HUES6 (cell line): Measurements from ENCODE around the gene CSK.

Source experiments
- H3K27ac ChIP-seq: 2 replicates; pipeline ENCODE4 v1.7.0; 2013; ENCODE audit warnings: low read depth, mild to moderate bottlenecking, low read length, inconsistent platforms
- H3K27me3 ChIP-seq: 2 replicates; pipeline ENCODE4 v1.6.1; 2013; ENCODE audit warnings: low read length; ENCODE audit not compliant: control insufficient read depth, insufficient read depth
- H3K36me3 ChIP-seq: 2 replicates; pipeline ENCODE4 v1.6.1; 2013; ENCODE audit warnings: low read length; ENCODE audit not compliant: control insufficient read depth, insufficient read depth
- H3K4me1 ChIP-seq: 2 replicates; pipeline ENCODE4 v1.6.1; 2013; ENCODE audit warnings: low read length; ENCODE audit not compliant: control insufficient read depth, insufficient read depth
- H3K4me3 ChIP-seq: 2 replicates; pipeline ENCODE4 v1.5.1; 2013; ENCODE audit warnings: low read depth, low read length
- H3K9ac ChIP-seq: one replicate; pipeline ENCODE4 v1.6.1; 2013; ENCODE audit warnings: mild to moderate bottlenecking, low read length
- H3K9me3 ChIP-seq: 2 replicates; pipeline ENCODE4 v1.6.1; 2013; ENCODE audit warnings: low read depth, low read length; ENCODE audit not compliant: control insufficient read depth, insufficient read depth

CSK gene

DNA sequence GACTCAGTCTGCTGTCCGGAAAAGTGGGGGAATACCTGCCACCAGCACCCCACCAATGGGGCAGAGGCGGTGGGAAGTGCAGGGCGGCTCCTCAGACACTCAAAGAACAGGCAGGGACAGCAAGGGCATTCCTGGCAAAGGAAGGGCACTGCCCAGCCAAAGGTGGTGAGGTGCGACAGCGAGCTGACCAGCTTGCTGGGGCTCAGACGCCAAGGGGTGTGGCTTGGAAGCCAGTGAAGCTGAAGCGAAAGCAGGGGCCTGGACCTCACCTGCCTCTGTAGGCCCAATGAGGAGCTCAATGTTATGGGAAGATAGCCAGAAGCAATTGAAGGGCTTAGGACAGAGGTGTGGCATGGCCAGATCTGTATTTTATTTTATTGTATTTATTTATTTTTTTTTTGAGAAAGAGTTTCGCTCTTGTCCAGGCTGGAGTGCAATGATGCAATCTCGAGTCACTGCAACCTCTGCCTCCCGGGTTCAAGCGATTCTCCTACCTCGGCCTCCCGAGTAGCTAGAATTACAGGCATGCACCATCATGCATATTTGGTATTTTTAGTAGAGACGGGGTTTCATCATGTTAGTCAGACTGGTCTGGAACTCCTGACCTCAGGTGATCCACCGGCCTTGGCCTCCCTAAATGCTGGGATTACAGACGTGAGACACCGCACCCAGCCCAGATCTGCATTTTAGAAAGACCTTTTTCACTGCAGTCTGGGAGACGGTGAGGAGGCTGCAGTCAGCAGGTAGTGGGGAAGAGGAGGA, 26.4 kb downstream of the CSK start:
- Histone ChIP-seq H3K4me1 (peaks cover 2% of the 10 kb centered on the region; the same call in 1 of the 2 replicates), H3K27ac (no peak overlapping the region), H3K9me3 (no peaks in the 10 kb centered on the region), H3K4me3 (no peak overlapping the region), H3K27me3 (no peaks in the 10 kb centered on the region), H3K36me3 (peaks cover 15% of the 10 kb centered on the region), H3K9ac (no peak overlapping the region)

DNA sequence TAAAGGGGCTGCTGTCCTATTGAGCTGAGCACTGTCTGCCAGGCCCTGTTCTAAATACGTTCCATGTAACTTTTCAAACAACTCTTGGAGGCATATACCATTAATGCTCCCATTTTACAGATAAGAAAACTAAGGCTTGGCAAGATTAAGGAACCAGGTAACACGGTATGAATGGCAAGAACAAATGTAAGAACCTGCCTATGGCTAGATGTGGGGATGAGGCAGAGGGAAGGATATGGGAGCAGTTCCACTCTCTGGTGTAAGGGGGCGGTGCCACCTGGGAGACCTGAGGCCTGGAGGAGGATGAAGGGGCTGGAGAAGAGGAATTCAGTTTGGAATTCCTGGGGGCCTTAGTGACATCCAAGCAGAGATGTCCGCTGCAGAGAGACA, 27.0 kb downstream of the CSK start:
- H3K9me3 ChIP-seq, result no peaks in the 10 kb centered on the region
- peaks cover 2% of the 10 kb centered on the region; the same call in 1 of the 2 replicates for H3K4me1 ChIP-seq
- no peak overlapping the region for H3K9ac ChIP-seq
- no peak overlapping the region for H3K27ac ChIP-seq
- peaks cover 10% of the 10 kb centered on the region for H3K36me3 ChIP-seq
- H3K4me3 ChIP-seq, result no peak overlapping the region
- H3K27me3 ChIP-seq, result no peaks in the 10 kb centered on the region

DNA sequence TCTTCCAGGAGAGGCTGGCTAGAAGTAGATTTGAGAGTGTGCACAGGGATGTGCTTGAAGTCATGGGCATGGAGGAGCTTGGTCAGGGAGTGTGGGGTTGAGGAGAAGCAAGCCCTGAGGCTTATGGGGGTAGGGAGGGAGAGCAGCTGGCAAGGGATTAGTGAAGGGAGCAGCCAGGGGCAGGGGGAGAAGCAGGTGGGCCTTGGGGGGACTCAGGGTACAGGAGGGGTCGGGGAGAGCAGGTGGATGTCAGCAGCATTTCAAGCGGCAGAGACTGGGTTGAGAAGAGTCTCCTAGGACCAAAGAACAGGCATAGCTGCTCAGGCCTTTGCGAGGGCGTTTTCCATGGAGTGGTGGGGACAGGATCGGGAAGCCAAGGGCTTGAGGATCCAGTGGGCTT, 27.4 kb downstream of the CSK start:
- Histone ChIP-seq H3K36me3 (peaks cover 5% of the 10 kb centered on the region), H3K27me3 (no peaks in the 10 kb centered on the region), H3K4me3 (no peak overlapping the region), H3K9ac (no peak overlapping the region), H3K9me3 (no peaks in the 10 kb centered on the region), H3K4me1 (peaks cover 2% of the 10 kb centered on the region; the same call in 1 of the 2 replicates), H3K27ac (no peak overlapping the region)

DNA sequence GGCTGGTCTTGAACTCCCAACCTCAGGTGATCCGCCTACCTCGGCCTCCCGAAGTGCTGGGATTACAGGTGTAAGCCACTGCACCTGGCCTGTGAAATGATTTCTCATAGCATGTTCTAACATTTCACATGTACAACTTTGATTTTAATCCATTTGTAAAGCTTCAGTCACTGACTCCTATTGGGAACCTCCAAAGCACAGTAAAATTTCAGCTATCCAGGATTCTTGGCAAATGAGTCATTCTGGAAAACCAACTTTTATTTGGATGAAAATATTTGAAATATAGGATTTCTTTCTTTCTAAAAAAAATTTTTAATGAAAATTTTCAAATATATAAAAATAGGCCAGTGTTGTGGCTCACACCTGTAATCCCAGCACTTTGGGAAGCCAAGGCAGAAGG, 28.1 kb downstream of the CSK start:
- no peak overlapping the region for H3K4me3 ChIP-seq
- no peak overlapping the region for H3K9ac ChIP-seq
- no peaks in the 10 kb centered on the region for H3K27me3 ChIP-seq
- H3K27ac ChIP-seq, result no peak overlapping the region
- H3K36me3 ChIP-seq, result 0 out of 2 replicates have a peak, but pooled peaks cover 2% of the 10 kb centered on the region
- H3K4me1 ChIP-seq, result peaks cover 2% of the 10 kb centered on the region; the same call in 1 of the 2 replicates
- H3K9me3 ChIP-seq, result no peaks in the 10 kb centered on the region

DNA sequence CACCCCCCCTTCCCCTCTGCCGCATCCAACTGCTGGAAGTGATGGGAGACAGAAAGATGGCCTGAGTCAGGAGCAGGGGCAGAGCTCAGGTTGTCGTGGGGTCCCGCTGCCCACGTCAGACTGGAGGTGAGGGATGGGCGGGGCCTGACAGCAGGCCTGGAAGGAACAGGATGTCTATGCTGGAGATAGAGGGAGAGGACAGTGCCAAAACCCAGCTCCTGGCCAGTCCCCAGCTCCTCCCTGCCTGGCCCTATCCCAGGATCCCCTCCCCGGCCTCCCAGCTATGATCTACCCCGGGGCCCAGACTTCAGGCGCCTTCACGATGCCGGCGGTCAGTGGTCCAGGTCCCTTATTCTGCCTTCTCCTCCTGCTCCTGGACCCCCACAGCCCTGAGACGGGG, 30.7 kb downstream of the CSK start, which contains the start of gene LMAN1L:
TSS of gene LMAN1L (plus strand) at position 303 of the 400 bp plus-strand sequence. CDS start at position 323, 20 bp downstream.
- H3K4me1 ChIP-seq, result peaks cover 19% of the 10 kb centered on the region
- H3K9ac ChIP-seq, result no peak within 1 kb of the TSS
- H3K4me3 ChIP-seq, result no peak within 1 kb of the TSS
- H3K9me3 ChIP-seq, result no peaks in the 10 kb centered on the region
- H3K27me3 ChIP-seq, result no peaks in the 10 kb centered on the region
- H3K36me3 ChIP-seq, result no peaks in the 10 kb centered on the region
- no peak within 1 kb of the TSS for H3K27ac ChIP-seq

DNA sequence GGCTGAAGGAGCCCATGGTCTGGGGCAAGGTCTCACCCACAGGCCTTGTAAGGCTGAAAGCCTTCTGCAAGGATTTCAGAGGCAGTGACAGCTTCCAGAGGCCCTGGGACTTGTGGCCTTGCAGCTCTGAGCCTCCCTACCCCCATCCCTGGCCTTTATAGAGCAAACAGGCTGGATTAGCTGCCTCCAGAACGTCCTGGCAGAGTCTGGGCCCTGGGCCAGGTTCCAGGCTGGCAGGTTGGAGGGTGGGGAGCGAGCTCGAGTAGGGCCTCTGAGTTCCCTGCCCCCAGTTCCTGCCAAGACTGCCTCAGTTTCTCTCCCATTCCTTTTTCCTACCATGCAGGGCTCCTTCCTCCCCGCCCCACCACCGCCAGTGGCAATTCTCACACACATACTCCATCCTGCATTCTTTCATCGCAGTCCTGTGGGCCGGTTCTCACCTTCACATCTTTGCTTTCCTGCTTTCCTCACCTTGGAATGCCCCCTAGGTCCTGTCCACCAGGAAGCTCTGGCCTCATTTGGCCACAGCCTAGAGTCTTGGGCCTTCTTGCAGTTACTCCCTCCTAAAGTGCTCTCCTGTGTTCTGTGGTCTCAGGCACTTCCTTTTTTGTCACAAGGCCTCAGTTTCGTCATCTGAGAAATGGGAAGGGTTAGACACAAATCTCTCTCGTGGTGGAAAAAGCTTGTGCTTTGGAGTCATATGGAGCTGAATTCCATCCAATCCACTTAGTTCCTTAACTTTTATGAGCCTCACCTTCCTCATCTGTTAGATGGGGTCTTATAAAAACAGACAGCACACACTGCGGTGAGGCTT, 33.4 kb downstream of the CSK start:
- no peaks in the 10 kb centered on the region for H3K27me3 ChIP-seq
- H3K9me3 ChIP-seq, result no peaks in the 10 kb centered on the region
- no peak overlapping the region for H3K27ac ChIP-seq
- no peak overlapping the region for H3K9ac ChIP-seq
- no peak overlapping the region for H3K4me3 ChIP-seq
- H3K36me3 ChIP-seq, result no peaks in the 10 kb centered on the region
- H3K4me1 ChIP-seq, result peaks cover 22% of the 10 kb centered on the region

DNA sequence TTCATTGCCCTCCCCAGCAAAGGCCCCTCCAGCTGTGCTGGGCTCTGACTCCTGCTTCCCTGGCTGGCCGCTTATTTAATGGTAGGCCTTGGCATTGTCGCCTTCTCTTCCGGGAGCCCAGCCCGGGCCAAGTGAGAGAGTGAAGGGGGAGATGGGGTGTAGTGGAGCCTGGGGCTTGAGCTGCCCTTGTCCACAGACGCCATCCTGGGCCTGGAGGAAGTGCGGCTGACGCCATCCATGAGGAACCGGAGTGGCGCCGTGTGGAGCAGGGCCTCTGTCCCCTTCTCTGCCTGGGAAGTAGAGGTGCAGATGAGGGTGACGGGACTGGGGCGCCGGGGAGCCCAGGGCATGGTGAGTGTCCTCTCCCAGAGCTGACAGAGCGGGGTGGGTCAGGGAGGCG, 34.1 kb downstream of the CSK start:
- Histone ChIP-seq H3K9ac (no peak overlapping the region), H3K27me3 (no peaks in the 10 kb centered on the region), H3K4me3 (no peak overlapping the region), H3K27ac (no peak overlapping the region), H3K9me3 (no peaks in the 10 kb centered on the region), H3K4me1 (peaks cover 26% of the 10 kb centered on the region), H3K36me3 (no peaks in the 10 kb centered on the region)

DNA sequence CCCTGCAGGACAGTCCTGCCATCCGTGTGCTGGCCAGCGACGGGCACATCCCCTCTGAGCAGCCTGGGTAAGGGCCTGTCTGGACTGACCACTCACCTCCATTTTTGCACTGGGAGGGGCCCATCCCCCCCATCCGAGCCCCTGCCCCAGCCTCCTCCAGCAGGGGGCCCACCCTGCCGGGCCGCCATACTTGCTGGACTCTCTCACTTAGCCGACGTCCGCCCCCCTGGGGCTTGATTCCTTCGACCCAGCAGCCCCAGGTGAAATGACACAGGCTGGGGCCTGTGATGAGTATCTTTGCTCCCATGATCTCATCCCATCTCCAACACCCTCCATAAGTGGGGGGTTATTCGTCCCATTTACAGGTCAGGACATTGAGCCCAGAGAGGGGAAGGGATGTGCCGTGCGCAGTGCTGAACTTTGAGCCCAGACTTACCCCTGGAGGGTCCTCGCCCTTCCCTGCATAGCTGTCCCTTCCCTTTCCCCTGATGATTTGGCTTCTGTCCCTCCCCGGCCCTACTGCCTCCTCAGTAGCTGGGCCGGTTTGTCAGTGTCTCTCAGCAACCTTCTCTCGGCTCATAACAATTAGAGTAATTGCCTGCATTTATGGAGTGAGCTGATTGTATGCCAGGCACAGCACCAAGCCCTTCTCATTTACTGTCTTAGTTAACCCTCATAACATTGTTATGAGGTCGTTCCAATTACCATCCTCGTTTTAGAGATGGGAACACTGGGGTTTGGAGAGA, 34.9 kb downstream of the CSK start:
- Histone ChIP-seq H3K9ac (no peak overlapping the region), H3K9me3 (no peaks in the 10 kb centered on the region), H3K27me3 (no peaks in the 10 kb centered on the region), H3K36me3 (no peaks in the 10 kb centered on the region), H3K4me1 (peaks cover 34% of the 10 kb centered on the region), H3K27ac (no peak overlapping the region), H3K4me3 (no peak overlapping the region)

DNA sequence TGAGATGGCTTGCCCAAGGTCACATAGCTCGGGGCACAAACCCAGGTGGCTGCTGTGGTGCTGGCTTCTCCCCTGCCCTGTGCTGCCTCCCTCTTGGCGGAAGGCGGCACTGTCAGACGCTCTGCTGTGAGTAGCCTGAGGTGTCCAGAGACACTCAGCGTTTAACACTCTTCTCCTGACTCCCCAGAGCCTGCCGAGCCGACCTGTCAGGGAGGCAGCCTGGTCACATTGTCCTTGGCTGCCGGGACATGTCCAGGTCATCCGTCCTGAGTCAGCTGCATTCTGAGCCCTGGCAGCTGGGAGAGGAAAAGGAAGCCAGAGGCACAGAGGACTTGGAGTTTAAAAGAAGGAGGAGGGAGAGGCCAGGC, 35.5 kb downstream of the CSK start:
- Histone ChIP-seq H3K36me3 (no peaks in the 10 kb centered on the region), H3K27ac (no peak overlapping the region), H3K9me3 (no peaks in the 10 kb centered on the region), H3K4me1 (peaks cover 35% of the 10 kb centered on the region), H3K4me3 (no peak overlapping the region), H3K9ac (no peak overlapping the region), H3K27me3 (no peaks in the 10 kb centered on the region)

DNA sequence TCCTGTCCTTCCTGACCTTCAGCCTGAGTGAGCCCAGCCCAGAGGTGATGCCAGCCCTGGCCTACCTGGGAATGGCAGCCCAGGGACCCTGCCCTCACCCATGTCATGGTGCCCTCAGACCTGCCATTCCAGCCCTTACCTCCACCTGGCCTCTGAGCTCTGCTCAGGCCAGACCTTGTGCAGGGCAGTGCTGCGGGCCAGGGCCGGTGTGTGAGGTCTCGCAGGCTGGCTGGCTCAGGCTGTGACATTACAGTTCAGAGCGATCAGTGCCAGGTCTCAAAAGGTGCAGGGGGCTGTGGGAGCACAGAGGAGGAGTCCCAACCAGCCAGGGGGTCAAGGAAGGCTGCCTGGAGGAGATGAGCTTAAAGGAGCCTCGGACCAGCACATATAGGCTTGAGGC, 38.2 kb downstream of the CSK start:
- no peak overlapping the region for H3K27ac ChIP-seq
- peaks cover 18% of the 10 kb centered on the region for H3K27me3 ChIP-seq
- no peak overlapping the region for H3K9ac ChIP-seq
- peaks cover 35% of the 10 kb centered on the region for H3K4me1 ChIP-seq
- H3K36me3 ChIP-seq, result no peaks in the 10 kb centered on the region
- no peaks in the 10 kb centered on the region for H3K9me3 ChIP-seq
- H3K4me3 ChIP-seq, result no peak overlapping the region
